Fibroblast of upper back skin (primary cell): ENCODE measurements around the gene ATP4A.
"Not testable (repeated sequence)": the region's sequence is repeated elsewhere in the genome, so short reads cannot be mapped to it uniquely, and the experiment has no call there.

Experiments
- DNase-seq: peaks from one replicate; pipeline ENCODE4 v3.0.0-alpha.2; 2013

Gene ATP4A

GRCh38 chr19:35563207-35563829 lies at the start of gene ATP4A:
ATP4A (minus strand) TSS chr19:35563658; CDS start chr19:35563629, 29 bp downstream.
- no peak for DNase-seq

- DNase-seq = peak; percentile 89
Measured at GRCh38 chr19:35612559-35613321, 49.3 kb upstream of the ATP4A start, which contains the start of gene HAUS5. HAUS5 (plus strand) TSS chr19:35612735; CDS start chr19:35612795, 60 bp downstream.

- DNase-seq = no peak
Measured at GRCh38 chr19:35612224-35612558, 48.7 kb upstream of the ATP4A start.

DNA sequence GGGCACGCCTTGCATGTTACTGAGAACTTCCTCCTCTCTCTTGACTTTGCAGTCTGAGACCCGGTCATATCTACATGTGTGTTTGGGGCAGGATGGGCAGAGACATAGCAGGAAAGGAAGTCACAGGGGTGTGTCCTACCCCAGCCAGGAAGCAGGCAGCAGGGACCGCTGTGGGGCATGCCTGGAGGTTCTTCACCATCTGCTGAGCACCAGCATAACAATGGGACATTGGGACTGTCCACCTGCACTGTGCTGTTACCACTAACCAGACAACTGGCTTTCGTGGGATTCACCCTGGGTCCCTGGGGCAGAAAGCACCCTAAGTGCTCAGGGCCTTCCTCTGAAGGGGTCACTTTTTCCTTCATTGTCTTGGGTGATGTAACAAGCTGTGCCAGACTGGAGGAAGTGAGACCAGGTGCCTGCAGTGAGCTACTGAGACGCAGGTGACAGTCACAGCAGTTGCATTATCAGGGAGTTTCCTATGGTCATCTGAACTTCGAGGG lies 46.4 kb upstream of the ATP4A start:
- no peak for DNase-seq

GRCh38 chr19:35608251-35608650 lies 44.8 kb upstream of the ATP4A start:
- DNase-seq = no peak

DNA sequence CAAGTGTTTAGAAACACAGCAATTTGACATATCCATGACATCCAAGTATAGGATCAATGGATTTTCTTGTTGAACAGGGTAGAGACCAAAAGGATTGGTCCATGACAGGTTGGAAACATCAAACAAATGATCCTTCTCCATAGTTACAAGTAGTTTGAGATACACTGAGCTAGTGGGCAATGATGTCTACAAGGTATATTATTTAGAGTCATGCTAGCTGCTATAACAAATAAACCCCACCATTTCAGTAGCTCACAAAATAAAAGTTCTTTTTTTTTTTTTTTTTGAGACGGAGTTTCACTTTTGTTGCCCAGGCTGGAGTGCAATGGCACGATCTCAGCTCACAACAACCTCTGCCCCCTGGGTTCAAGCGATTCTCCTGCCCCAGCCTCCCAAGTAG lies 44.2 kb upstream of the ATP4A start:
- no peak for DNase-seq

DNA sequence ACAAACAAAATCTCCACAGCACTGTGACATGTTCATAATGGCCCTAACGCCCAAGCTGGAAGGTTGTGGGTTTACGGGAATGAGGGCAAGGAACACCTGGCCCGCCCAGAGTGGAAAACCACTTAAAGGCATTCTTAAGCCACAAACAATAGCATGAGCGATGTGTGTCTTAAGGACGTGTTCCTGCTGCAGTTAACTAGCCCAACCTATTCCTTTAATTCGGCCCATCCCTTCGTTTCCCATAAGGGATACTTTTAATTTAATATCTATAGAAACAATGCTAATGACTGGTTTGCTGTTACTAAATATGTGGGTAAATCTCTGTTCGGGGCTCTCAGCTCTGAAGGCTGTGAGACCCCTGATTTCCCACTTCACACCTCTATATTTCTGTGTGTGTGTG lies 43.7 kb upstream of the ATP4A start:
- DNase-seq = not testable (repeated sequence)

DNA sequence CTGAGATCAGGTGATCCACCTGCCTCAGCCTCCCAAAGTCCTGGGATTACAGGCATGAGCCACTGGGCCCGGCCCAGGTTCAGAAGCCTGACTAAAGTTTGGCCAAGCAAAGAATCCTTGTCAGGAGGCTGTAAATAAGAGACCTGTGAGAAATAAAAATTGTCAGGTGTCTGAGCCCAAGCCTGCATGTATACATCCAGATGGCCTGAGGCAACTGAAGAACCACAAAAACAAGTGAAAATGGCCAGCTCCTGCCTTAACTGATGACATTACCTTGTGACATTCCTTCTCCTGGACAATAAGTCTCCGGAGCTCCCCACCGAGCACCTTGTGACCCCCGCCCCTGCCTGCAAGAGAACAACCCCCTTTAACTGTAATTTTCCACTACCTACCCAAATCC lies 41.0 kb upstream of the ATP4A start:
- not testable (repeated sequence) for DNase-seq

DNA sequence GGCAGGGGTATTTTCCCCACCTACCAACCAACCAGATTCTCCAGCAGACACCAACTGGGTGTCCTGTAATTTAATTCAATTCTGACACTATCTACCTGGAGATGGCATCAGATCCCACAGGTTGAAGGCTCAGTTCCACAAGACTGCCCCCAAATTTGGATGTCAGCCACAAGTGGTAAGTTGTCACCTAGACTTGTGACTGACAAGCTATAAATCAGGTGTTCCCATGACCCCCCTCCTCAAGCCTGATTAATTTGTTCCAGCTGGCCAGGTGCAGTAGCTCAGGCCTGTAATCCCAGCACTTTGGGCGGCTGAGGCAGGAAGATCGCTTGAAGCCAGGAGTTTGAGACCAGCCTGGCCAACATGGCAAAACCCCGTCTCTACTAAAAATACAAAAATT lies 38.5 kb upstream of the ATP4A start:
- DNase-seq = no peak

DNA sequence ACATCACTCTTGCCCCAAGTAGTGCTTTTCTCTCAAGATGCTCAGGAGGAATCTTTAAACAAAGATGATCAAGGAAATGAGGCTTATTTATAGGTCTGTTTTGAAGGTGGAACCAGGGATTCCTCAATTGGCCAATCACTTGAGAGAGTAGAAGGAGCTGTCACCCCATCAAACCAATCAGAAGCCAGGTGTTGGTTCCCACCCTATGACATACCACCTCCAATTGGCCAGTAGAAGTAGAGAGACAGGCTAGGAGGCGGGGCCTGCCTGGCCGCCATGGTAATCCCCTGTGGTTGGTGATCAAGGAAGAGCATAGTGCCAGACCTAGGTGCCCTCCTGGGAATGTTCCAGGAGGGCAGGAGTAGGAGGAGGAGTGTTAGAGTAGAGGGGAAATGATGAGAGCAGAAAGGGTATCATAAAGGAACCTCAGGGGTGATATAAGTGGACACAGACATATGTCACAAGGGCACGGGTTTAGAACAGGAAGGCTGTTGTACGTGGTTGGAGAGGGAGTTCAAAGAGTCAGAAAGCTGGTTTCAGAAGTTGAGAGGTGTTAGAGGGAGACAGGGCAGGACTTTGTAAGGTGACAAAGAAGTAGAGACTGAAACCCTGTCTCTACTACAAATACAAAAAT lies 33.0 kb upstream of the ATP4A start:
- no peak for DNase-seq

- DNase-seq = no peak
Measured at GRCh38 chr19:35595928-35596327, 32.5 kb upstream of the ATP4A start.

DNA sequence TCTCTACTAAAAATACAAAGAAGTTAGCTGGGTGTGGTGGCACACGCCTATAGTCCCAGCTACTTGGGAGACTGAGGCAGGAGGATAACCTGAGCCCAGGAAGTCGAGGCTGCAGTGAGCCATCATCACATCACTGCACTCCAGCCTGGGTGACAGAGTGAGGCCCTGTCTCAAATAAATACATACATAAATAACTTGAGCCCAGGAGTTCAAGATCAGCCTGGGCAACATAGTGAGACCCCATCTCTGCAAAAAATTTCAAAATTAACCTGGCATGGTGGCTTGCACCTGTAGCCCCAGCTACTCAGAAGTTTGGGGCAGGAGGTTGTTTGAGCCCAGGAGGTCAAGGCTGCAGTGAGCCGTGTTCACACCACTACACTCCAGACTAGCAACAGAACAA lies 31.6 kb upstream of the ATP4A start:
- not testable (repeated sequence) for DNase-seq

DNA sequence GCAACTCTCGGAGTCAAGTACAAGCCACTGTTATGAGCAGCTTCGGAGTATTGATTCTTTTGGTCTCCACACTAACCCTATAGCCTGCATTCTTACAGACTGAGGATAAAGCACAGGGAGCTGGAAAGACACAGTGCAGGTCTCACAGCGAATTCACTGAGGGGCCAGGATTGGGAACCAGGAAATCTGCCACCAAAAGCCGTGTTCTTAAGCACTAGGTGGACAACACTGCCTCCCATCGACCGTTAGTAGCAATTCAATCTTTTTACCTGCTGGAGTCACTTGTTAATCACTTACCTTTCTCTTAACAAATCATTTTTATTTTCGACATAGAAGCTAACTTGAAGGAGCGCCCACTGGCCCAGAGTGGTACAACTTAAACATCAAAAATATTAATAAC lies 28.8 kb upstream of the ATP4A start:
- peak; percentile 11 for DNase-seq

- no peak for DNase-seq
Measured at GRCh38 chr19:35590875-35591274, 27.4 kb upstream of the ATP4A start.

DNA sequence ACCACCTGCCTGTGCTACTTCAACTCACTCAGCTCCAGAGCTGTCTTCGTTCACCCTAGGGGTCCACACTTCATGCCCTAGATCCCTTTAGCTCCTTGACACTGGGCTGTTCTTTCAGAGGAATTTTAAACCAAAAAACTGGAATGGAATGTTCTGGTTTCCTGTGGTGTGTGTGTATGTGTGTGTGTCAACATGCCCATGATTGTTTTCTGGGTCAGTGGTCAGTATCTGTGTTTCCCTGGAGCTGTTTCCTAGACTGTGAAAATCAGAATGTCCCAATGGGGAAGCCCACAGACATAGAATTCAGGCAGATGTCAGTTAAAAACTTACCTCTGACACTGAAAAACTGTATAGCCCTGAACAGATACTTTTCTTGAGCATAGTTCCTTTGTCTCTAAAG lies 23.9 kb upstream of the ATP4A start:
- DNase-seq = no peak

DNA sequence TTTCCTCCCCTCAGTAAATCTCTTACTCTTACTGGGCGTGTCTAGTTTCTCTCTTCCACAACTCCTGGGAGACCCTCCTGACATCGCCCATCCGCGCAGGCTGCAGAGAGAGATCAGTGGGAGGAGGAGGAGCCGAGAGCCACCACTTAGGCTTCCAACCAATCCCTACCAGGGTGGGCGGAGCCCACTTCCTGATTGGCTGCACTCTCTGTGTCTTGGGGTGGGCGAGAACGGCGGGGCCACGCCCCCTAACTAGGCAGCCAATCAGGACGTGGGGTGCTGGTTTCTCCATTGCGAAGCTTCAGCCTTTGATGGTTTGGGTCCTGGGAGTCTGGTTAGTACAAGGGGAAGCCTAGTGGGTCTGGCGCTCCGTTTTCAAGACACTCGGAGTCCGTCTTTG lies 22.4 kb upstream of the ATP4A start, which contains the start of gene PMIS2:
TSS of gene PMIS2 (plus strand) at position 326 of the 400 bp plus-strand sequence. CDS start 87 bp downstream, outside the sequence.
- DNase-seq = no peak

- no peak for DNase-seq
Measured at GRCh38 chr19:35582760-35583159, 19.3 kb upstream of the ATP4A start.

DNA sequence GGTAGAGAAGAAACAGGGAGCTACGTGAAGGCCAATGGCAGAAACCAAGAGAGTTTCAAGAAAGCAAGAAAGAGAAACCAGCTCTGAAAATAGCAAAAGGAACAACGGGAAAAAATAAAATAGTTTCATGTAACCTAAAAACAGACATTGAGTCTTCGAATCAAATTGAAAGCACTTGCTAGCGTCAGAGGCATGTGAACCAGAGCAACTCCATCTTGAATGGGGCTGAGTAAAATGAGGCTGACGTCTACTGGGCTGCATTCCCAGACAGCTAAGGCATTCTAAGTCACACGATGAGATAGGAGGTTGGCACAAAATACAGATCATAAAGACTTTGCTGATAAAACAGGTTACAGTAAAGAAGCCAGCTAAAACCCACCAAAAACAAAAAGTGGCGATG lies 15.2 kb upstream of the ATP4A start:
- no peak for DNase-seq

DNA sequence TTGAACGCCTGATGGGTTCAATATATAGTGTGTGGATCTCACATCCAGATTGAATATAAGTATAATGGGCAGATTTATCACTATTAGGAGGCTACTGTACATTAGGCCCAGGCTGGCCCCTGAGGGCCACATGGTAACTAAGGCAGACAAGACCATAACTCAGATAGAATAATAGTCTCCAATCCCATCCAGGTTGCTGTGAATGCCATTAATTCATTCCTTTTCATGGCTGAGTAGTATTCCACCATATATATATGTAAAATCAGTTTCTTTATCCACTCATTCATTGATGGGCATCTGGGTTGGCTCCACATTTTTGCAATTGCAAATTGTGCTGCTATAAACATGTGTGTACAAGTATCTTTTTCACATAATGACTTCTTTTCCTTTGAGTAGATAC lies 14.5 kb upstream of the ATP4A start:
- no peak for DNase-seq

DNA sequence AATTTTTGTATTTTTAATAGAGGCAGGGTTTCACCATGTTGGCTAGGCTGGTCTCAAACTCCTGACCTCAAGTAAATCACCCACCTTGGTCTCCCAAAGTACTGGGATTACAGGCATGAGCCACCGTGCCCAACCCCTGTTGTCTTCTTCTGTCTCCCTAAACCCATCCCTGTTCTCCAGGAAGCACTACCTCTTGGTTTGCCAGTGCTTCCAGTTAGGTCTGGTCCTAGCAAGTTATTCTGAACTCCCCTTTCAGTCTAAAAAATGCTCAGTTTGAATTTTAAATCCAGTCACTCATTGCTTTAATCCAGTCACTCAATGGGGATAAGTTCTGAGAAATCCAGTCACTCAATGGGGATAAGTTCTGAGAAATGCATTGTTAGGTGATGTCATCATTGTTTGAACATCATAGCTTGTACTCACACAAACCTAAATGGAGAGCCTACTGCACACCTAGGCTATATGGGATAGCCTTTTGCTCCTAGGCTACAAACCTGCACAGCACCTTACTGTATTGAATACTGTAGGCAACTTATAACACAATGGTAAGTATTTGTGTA lies 8.0 kb upstream of the ATP4A start:
- DNase-seq = no peak

- DNase-seq = no peak
Measured at GRCh38 chr19:35569281-35569781, 5.9 kb upstream of the ATP4A start.

GRCh38 chr19:35566738-35567137 lies 3.3 kb upstream of the ATP4A start:
- DNase-seq = no peak
